Measurements from ENCODE around the gene FABP3.
"Not testable (repeated sequence)": the region's sequence is repeated elsewhere in the genome, so short reads cannot be mapped to it uniquely, and the experiment has no call there.

FABP3 gene

GRCh38 chr1:31399976-31400375, 27.1 kb upstream of the FABP3 start:
- H3K4me3 ChIP-seq (ENCODE audit: low read depth, low read length), result no peak overlapping the region

- H3K4me3 ChIP-seq (ENCODE audit: low read depth, low read length), result no peak overlapping the region
Observed at GRCh38 chr1:31398246-31398645, 25.4 kb upstream of the FABP3 start.

- H3K4me3 ChIP-seq (ENCODE audit: low read depth, low read length), result no peak overlapping the region
Observed at GRCh38 chr1:31397360-31398095, 24.7 kb upstream of the FABP3 start.

- H3K4me3 ChIP-seq (ENCODE audit: low read depth, low read length), result no peak overlapping the region
Observed at GRCh38 chr1:31396633-31397351, 23.9 kb upstream of the FABP3 start.

GRCh38 chr1:31394584-31395193, 21.8 kb upstream of the FABP3 start:
- peak overlapping the region; percentile 17 for H3K4me3 ChIP-seq (ENCODE audit: low read depth, low read length)

- no peak overlapping the region for H3K4me3 ChIP-seq (ENCODE audit: low read depth, low read length)
Observed at GRCh38 chr1:31393463-31393862, 20.6 kb upstream of the FABP3 start.

- no peak overlapping the region for H3K4me3 ChIP-seq (ENCODE audit: low read depth, low read length)
Observed at GRCh38 chr1:31390071-31390470, 17.2 kb upstream of the FABP3 start.

- no peak overlapping the region for H3K4me3 ChIP-seq (ENCODE audit: low read depth, low read length)
Observed at GRCh38 chr1:31389616-31390015, 16.7 kb upstream of the FABP3 start.

- H3K4me3 ChIP-seq (ENCODE audit: low read depth, low read length), result no peak overlapping the region
Observed at GRCh38 chr1:31387612-31388011, 14.7 kb upstream of the FABP3 start.

GRCh38 chr1:31386576-31387243, 13.8 kb upstream of the FABP3 start:
- not testable (repeated sequence) for H3K4me3 ChIP-seq (ENCODE audit: low read depth, low read length)

GRCh38 chr1:31383967-31384366, 11.1 kb upstream of the FABP3 start:
- no peak overlapping the region for H3K4me3 ChIP-seq (ENCODE audit: low read depth, low read length)

- H3K4me3 ChIP-seq (ENCODE audit: low read depth, low read length), result no peak overlapping the region
Observed at GRCh38 chr1:31382379-31382989, 9.6 kb upstream of the FABP3 start.

GRCh38 chr1:31381394-31382294, 8.8 kb upstream of the FABP3 start:
- no peak overlapping the region for H3K4me3 ChIP-seq (ENCODE audit: low read depth, low read length)

GRCh38 chr1:31380181-31380580, 7.3 kb upstream of the FABP3 start:
- H3K4me3 ChIP-seq (ENCODE audit: low read depth, low read length), result no peak overlapping the region

- no peak overlapping the region for H3K4me3 ChIP-seq (ENCODE audit: low read depth, low read length)
Observed at GRCh38 chr1:31378001-31378400, 5.1 kb upstream of the FABP3 start.

GRCh38 chr1:31377364-31377863, 4.5 kb upstream of the FABP3 start:
- H3K4me3 ChIP-seq (ENCODE audit: low read depth, low read length), result no peak overlapping the region

- no peak overlapping the region for H3K4me3 ChIP-seq (ENCODE audit: low read depth, low read length)
Observed at GRCh38 chr1:31376375-31377134, 3.7 kb upstream of the FABP3 start.

GRCh38 chr1:31374511-31375196, 1.8 kb upstream of the FABP3 start:
- no peak overlapping the region for H3K4me3 ChIP-seq (ENCODE audit: low read depth, low read length)
